ENCODE data around the gene PIK3C2G.

PIK3C2G gene

DNA sequence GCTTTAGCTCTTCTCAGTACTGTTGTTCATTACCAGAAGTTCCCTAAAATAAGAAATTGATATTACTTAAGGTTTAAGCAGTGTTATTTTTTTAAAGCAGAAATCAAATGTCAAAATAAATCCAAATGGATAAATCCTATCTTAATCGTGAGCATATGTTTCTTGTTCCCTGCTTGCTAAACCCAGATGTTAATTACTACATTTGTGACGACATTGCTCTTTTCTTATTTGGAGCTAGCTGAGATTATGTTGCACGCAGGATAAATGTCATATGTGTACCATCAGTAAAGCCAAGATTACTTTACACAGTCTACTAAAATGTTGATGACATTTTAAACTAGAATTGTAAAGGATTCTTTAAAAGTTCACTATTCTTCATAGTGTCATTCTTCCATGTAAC lies 319.0 kb downstream of the PIK3C2G start:
- no peak for DNase-seq

- DNase-seq = no peak
These were observed 319.4 kb downstream of the PIK3C2G start for GRCh38 chr12:18580706-18581105.

DNA sequence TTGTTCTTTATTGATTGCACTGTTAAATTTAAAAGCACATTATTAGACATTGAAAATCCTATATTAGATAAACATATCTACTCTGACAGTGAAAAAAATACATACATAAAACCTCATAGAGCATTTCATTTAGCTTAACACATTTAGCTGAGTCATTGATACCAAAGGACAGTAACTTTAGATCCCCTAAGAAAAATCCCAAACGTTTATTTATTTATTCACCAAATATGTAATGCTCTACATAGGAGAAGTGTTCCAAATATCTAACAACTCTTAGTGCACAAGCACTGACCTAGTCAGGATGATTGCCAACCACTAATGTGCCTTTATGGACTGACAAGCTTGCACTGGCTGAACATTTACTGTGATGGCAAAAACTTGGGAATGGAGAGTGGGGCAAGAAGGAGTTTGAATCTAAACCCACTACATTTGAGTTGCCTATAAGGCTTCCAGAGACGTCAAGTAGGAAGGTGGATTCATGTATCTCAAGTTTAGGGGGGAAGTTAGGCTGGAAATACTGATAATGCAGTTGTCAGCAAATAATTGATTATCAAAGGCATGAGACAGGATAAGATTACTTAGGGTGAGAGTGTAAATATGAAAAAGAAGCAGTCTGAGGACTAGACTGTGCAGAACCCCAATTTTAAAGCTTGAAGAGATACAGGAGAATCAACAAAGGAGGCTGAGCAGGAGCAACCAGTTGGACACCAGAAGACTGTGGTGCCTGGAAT lies 320.1 kb downstream of the PIK3C2G start:
- no peak for DNase-seq

DNA sequence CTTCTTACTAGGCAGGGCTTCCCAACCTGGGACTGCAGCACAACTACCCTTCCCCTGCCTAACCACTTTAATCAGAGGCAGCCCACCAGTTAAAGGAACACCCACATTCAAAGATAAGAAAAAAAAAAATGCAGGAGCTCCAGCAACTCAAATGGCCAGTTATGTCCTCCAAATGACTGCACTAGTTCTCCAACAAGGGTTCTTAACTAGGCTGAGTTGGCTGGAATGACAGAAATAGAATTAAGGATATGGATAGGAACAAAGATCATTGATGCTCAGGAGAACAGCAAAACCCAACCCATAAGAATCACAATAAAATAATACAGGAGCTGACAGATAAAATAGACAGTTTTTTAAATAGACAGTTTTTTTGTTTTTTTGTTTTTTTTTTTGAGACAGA lies 322.3 kb downstream of the PIK3C2G start:
- DNase-seq = no peak

- no peak for DNase-seq
These were observed 325.3 kb downstream of the PIK3C2G start for GRCh38 chr12:18586581-18586980.

GRCh38 chr12:18589316-18589715 lies 328.0 kb downstream of the PIK3C2G start:
- DNase-seq = no peak

DNA sequence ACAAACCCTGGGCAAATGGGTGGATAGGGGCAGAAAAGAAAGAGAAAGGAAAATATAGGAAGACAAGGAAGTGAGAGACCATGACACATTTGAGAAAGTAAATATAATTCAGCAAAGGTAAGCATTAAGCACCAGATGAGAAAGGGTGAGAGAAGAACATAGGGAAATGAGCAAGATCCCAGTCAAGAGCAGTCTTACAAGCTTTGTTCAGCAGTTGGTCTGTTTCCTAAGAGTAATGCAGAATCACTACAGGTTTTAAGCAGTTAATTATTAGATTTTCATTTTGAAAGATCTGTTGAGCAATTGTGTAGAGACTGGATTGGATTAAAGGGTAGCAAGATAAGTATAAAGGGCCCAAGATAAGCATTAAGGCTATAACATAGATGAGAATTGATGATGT lies 330.2 kb downstream of the PIK3C2G start:
- DNase-seq = no peak

GRCh38 chr12:18595412-18595811 lies 334.1 kb downstream of the PIK3C2G start:
- DNase-seq = no peak

GRCh38 chr12:18601962-18602361 lies 340.6 kb downstream of the PIK3C2G start:
- DNase-seq = no peak

DNA sequence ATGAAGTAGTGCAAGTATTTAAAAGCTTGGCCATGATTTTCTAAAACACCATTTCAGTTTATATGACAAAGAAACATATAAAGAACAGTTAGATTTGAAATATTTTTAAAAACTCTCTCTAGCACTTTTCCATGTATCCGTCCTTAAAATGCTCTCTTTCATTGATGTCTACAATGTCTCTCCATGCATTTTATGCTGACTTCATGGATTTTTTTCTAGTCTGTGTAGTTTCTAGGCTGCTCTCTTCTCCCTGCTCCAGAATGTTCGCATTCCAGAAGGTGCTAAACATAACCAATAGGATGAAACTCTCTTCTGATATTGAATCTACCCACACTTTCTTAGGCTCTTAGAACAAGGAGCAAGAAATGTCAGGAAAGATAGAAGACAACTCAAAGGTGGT lies 351.7 kb downstream of the PIK3C2G start:
- DNase-seq = no peak

DNA sequence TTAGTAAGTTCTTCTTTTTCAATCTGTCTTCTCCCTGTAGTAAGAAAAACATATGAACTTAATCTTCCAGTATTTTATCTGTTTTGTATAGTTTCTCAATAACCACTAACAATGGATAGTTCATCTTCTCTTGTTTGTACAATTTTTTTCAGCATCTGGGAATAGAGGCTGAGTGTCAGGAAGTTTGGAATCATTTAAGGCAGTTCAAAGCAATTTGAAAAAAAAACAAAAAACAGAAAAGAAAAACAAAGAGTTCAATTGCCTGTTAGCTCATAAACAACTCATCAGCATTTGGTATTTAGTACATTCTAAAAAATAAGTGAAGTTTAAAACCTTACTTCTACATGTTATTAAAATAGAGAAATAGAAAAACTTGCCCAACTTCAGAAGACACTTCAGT lies 359.7 kb downstream of the PIK3C2G start:
- DNase-seq = no peak

DNA sequence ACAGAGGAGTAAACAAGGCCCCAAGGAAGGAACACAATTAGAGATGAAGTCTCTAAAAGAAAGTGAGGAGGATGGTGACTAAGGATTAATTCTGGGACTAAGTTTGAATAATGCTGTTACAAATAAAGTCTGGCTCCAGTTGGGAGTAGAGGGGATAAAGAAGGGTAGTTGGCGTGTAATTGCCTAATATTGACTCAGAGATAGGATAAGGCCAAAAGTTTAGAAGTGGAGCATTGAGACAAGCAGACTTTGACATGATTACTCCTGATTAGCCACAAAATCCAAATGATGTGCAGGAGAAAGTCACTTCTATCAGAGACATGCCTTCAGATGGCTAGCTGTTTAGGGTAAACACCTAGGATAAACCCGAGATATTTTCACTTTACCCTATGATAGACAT lies 368.1 kb downstream of the PIK3C2G start:
- DNase-seq = no peak

DNA sequence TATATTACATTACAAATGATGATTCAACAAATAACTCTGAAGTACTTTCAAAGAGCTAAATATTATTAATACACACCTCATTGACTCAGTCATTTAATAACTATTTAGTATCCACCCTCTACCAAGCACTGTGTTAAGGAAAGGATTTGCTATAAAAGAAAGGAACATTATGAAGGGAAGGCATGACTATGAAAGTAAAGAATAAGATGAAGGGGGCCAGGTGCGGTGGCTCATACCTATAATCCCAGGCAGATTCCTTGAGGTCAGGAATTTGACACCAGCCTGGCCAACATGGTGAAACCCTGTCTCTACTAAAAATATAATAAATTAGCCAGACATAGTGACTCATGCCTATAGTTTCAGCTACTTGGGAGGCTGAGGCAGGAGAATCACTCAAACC lies 368.6 kb downstream of the PIK3C2G start:
- DNase-seq = no peak

- DNase-seq = no peak
These were observed 370.0 kb downstream of the PIK3C2G start for GRCh38 chr12:18631339-18631738.

DNA sequence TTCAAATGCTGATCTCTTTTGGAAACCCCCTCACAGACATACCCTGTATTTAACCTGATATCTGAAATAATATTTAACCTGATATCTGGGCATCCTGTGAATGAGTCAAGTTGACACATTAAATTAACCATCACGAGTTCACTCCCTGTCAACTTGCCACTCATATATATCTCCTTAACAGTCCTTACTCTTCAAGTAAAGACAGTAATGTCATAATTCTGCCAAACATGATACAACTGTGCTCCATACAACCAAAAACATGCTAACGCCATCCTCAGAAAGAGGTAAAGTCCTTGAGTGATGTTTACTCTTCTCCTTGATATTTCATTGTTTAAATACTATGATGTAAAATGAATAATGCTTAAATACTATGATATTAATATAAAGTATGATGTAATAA lies 371.5 kb downstream of the PIK3C2G start:
- DNase-seq = no peak

DNA sequence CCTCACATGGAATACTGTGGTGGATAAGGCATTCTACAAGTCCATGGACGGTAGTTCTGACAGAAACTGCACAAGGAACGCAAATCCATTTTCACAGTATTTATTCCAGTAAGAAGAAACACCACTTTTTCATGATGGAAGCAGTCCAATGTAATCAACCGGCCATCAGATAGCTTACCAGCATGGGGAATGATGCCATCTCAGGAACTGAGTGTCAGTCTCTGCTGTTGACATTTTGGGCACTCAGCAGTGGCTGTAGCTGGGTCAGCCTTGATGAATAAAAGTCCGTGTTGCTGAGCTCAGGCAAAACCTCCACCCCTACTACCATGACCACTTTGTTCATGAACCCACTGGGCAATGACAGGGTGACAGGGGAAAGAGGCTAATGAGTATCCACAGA lies 373.1 kb downstream of the PIK3C2G start:
- DNase-seq = no peak

DNA sequence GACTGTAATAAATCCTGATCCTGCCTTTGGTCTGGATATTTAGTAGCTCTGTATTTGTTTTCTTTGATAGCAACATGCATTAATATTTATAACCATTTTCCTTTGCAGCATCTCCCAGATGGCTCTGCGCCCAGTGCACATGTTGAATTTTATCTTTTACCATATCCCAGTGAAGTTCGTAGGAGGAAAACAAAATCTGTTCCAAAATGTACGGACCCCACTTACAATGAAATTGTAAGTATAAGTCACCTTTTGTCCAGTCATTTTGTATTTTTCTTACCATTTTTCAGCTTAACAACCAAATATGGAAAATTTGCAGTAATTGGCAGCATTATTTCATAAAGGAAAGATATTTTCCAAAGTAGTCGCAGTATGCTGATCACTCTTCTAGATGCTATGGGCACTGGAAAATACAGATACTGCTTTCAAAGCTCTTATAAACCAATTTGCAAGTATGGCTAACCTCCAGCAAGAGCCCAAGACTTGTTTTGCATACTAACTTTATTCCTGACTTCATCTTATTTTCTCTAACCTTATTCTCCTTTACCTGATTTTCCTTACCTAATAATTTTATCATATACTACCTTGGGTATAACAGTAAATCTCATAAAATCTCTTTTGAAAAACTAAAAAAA lies 379.1 kb downstream of the PIK3C2G start:
- DNase-seq = no peak

DNA sequence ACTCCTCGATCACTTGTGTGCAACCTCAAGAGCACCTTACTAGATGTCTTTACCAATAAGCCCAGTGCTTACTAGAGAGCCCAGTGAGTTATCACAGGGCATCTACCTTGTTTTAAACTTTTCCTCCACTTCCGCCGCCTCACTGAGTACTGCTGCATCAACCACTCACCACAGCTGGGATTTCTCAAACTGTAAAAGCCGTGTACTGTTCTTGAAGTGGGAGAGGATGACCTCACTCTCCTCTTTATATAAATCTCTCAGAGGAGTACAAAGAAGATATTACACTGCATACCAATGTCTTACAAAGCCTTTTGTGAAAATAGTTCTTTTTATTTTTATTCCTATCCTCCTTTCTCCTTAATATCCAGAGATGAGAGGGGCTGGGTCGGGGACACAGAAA lies 382.4 kb downstream of the PIK3C2G start:
- no peak for DNase-seq

- DNase-seq = no peak
These were observed 383.2 kb downstream of the PIK3C2G start for GRCh38 chr12:18644564-18644963.

GRCh38 chr12:18646286-18646890 lies 385.1 kb downstream of the PIK3C2G start:
- DNase-seq = no peak

- DNase-seq = no peak
These were observed 390.2 kb downstream of the PIK3C2G start for GRCh38 chr12:18651525-18651924.

DNA sequence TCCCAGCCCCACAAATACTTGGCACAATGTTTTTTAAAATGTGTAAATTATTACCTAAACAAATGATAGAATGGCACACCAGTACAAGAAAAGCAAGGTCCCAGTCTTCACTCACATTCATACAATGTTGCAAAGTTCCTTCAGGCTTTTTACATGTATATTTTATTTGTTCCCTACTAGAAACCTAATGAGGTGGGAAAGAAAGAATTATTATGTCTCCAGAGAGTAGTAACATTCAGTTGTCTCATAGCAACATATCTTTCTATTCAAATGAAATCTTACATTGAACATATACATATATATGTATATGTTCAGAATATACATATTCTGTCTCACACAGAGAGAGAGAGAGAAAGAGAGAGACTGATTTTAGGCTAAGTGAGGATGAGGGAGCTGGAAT lies 391.3 kb downstream of the PIK3C2G start:
- no peak for DNase-seq

DNA sequence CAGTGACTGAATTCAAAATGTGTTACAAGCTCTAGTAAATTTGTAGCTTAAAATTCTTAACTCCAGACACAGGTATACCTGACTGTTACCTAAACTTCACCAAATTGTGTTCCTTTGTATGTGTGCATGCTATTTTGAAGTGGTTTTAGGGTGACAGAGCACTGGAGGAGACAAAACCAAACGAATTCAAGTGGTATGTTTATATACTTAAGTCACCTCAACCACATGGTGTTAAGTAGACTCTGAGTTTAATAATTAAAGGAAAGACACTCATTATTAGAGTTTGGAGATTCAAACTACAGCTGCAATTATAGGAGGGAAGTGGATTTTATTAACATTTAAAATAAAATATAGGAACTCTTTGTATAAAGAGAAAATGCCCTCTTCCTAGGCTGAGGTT lies 392.1 kb downstream of the PIK3C2G start:
- no peak for DNase-seq

GRCh38 chr12:18655351-18655750 lies 394.0 kb downstream of the PIK3C2G start:
- no peak for DNase-seq

DNA sequence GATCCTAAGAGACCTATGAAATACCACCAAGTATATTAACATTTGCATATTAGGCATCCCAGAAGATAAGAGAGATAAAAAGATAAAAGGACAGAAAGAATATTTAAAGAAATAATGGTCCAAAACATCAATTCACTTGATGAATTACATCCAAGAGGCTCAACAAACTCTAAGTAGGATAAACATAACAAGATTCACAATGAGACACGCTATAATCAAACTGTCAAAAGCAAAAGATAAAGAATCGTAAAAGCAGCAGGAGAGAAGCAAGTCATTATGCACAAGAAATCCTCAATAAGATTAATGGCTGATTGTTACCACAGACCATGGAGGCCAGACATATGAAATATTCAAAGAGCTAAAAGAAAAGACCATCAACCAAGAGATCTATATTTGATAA lies 396.9 kb downstream of the PIK3C2G start:
- no peak for DNase-seq
